Endodermal cell (in vitro differentiated cells): ENCODE data around the gene GPX8. TPM values are rescaled to one million over a fixed set of nuclear protein-coding genes. Genes with fewer than 3 reads are reported as not detected.

Source experiments
- DNase-seq: peaks from one replicate; pipeline ENCODE4 v3.0.0-alpha.2; 2017
- H3K27ac ChIP-seq: 2 replicates; pipeline ENCODE4 v1.5.1; 2013; ENCODE audit warnings: mild to moderate bottlenecking, low read depth, low read length, moderate library complexity
- H3K27me3 ChIP-seq: 2 replicates; pipeline ENCODE4 v1.6.1; 2013; ENCODE audit warnings: mild to moderate bottlenecking, low read length, moderate library complexity; ENCODE audit not compliant: insufficient read depth, control insufficient read depth, poor library complexity, severe bottlenecking
- H3K36me3 ChIP-seq: 2 replicates; pipeline ENCODE4 v1.7.0; 2013; ENCODE audit warnings: mild to moderate bottlenecking, low read length, moderate library complexity; ENCODE audit not compliant: control insufficient read depth, insufficient read depth
- H3K4me1 ChIP-seq: one replicate; pipeline ENCODE4 v1.7.0; 2013; ENCODE audit warnings: low read length; ENCODE audit not compliant: control insufficient read depth, insufficient read depth
- H3K4me3 ChIP-seq: 2 replicates; pipeline ENCODE4 v1.5.1; 2013; ENCODE audit warnings: mild to moderate bottlenecking, low read length, moderate library complexity
- H3K9ac ChIP-seq: 2 replicates; pipeline ENCODE4 v1.6.1; 2013; ENCODE audit warnings: mild to moderate bottlenecking, low read length, moderate library complexity; ENCODE audit not compliant: poor library complexity, severe bottlenecking; ENCODE audit errors: extremely low read depth
- H3K9me3 ChIP-seq: 2 replicates; pipeline ENCODE4 v1.6.1; 2013; ENCODE audit warnings: mild to moderate bottlenecking, low read length, moderate library complexity; ENCODE audit not compliant: control insufficient read depth
- H3K27ac Mint-ChIP-seq: 2 replicates; pipeline ENCODE4 v1.8.0; 2020; ENCODE audit warnings: mixed read lengths
- H3K27me3 Mint-ChIP-seq: 2 replicates; pipeline ENCODE4 v1.8.0; 2021; ENCODE audit warnings: mild to moderate bottlenecking, mixed read lengths; ENCODE audit not compliant: insufficient read depth
- H3K36me3 Mint-ChIP-seq: 2 replicates; pipeline ENCODE4 v1.8.0; 2020; ENCODE audit warnings: low read depth, mixed read lengths
- H3K4me1 Mint-ChIP-seq: 2 replicates; pipeline ENCODE4 v1.8.0; 2020; ENCODE audit warnings: mixed read lengths
- H3K4me3 Mint-ChIP-seq: 2 replicates; pipeline ENCODE4 v1.8.0; 2020; ENCODE audit warnings: mild to moderate bottlenecking, moderate library complexity, mixed read lengths
- H3K9me3 Mint-ChIP-seq: 2 replicates; pipeline ENCODE4 v1.8.0; 2020; ENCODE audit warnings: mild to moderate bottlenecking, mixed read lengths
- WGBS, 2 experiments: methylation state at CpG; one replicate each; pipeline versions ENCODE4 v1.1.5 to v1.1.7; 2013; ENCODE audit warnings: missing lambda C conversion rate in 2 of 2, mixed read lengths in 1 of 2; ENCODE audit not compliant: insufficient coverage in 1 of 2, insufficient read length in 1 of 2; 5-methylcytosine and 5-hydroxymethylcytosine counted together
- total RNA-seq, 2 donors: library from RNA; stranded (reverse); fragmentation: NEBNext Ultra II Directional in 1 of 2; extraction: Animal tissue kit (Norgen Biotek cat#: 25700) in 1 of 2; gene quantifications; 2 replicates in 1 of 2; 3 replicates in 1 of 2; pipeline ENCODE4 v1.2.1, GENCODE V29; 2021
- TF ChIP-seq, protein P1 (sequence below): fragments of 200-600 bp; sonication (generic); conservative IDR thresholded peaks from 2 replicates; pipeline ENCODE4 v1.5.0; 2021; ENCODE audit warnings: antibody characterized with exemption, mild to moderate bottlenecking

GPX8 gene
- total RNA-seq, 2 donors from 2014 or later: 47.9 to 68.9 TPM

DNA sequence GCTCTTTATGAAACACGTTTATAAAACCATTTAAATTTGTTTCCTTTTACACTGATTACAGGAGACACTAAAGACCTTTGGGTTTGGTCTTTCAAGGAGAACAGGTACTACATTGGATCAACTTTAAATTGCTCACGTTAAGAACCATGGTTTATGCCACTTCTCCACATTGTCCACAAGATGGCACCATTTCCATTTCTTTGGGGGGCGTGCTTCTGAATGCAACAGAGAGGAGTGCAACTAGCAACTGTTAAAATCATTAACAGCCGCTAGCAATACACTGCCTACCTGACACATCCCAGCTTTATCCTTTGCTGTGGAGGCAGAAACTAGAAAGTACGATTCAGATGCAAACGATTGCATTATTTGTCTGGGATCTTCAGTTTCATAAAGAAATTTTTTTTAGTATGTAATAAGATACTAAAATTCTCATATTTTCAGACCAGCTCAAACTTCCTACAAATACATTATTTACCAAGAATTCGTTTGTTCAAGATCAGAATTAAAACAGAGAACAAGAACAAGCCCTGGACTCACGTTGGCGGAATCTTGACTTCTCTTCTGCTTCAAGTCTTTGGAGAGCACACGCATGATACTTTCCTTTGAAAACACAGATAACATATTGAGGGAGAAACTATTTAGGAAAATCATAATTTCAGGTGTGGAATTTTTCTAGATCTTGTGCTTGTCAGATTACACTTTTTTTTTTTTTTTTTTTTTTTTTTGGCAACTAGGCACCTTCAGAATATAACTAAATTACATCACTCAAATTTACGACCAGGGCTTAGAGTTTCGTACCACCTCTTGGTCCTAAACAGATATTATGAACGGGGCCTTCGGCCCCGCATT lies 12.3 kb downstream of the GPX8 start:
- H3K27me3 ChIP-seq: peaks cover 63% of the 10 kb centered on the region
- peak; percentile 79 for DNase-seq
- H3K4me3 ChIP-seq: peak overlapping the region; percentile 78
- no peak overlapping the region for H3K27ac ChIP-seq
- H3K9me3 ChIP-seq: no peaks in the 10 kb centered on the region
- no peaks in the 10 kb centered on the region for H3K36me3 ChIP-seq
- peaks cover 16% of the 10 kb centered on the region for H3K4me1 Mint-ChIP-seq
- H3K9me3 Mint-ChIP-seq: no peaks in the 10 kb centered on the region
- H3K4me1 ChIP-seq: peaks cover 4% of the 10 kb centered on the region
- peak overlapping the region; percentile 55 for H3K4me3 Mint-ChIP-seq
- peaks cover 74% of the 10 kb centered on the region for H3K27me3 Mint-ChIP-seq
- H3K36me3 Mint-ChIP-seq: no peaks in the 10 kb centered on the region
- no peak overlapping the region for H3K9ac ChIP-seq
- 12 to 19% methylated on average over 5 to 14 of the region's 15 CpGs for WGBS, 2 experiments
- no peak overlapping the region for H3K27ac Mint-ChIP-seq
- TF ChIP-seq, protein P1, sequence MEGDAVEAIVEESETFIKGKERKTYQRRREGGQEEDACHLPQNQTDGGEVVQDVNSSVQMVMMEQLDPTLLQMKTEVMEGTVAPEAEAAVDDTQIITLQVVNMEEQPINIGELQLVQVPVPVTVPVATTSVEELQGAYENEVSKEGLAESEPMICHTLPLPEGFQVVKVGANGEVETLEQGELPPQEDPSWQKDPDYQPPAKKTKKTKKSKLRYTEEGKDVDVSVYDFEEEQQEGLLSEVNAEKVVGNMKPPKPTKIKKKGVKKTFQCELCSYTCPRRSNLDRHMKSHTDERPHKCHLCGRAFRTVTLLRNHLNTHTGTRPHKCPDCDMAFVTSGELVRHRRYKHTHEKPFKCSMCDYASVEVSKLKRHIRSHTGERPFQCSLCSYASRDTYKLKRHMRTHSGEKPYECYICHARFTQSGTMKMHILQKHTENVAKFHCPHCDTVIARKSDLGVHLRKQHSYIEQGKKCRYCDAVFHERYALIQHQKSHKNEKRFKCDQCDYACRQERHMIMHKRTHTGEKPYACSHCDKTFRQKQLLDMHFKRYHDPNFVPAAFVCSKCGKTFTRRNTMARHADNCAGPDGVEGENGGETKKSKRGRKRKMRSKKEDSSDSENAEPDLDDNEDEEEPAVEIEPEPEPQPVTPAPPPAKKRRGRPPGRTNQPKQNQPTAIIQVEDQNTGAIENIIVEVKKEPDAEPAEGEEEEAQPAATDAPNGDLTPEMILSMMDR: peak; percentile 92

DNA sequence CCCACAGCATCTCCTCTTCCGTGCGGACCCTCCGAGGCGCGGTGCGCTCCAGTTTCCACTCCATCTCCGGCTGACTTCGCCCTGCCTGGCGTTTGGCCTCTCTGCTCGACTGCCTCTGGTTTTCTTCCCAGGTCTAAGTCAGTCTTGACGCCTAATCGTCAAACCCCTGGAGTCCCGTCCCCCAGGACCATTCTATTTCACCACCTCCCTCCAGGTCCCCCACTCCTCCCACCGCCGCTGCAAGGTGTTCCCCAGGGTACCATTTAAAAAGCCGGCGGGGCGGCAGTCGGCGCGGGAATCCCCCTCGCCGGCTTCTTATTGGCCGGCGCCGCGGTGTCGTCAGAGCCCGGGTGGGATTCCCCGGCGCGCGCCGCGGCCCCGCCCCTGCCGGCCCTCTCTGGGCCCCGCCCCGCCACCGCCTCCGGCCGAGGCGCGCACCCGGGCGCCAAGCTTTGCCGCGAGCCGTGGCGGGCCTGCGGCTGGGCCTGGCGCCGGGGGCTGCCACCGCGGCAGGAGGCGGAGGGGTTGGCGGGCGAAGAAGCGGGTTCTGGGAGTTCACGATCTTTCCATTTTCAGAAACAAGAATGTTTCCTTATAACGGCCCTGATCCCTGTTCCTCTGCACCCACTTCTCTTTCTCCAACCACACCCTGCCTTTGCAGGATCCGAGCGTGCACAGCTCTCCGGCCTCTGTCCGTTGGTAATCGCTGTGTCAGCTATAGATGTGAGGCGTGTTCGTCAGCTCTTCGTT lies 13.1 kb downstream of the GPX8 start, which contains the start of gene CDC20B:
TSS of gene CDC20B (minus strand) at position 241 of the 750 bp plus-strand sequence. CDS start at position 64, 177 bp downstream.
- Mint-ChIP-seq H3K27ac (peak within 1 kb of the TSS; percentile 44), H3K27me3 (peaks cover 80% of the 10 kb centered on the region), H3K4me3 (peak within 1 kb of the TSS; percentile 55), H3K9me3 (no peaks in the 10 kb centered on the region), H3K36me3 (no peaks in the 10 kb centered on the region), H3K4me1 (peaks cover 16% of the 10 kb centered on the region)
- TF ChIP-seq, protein P1: no peak
- no peak within 1 kb of the TSS for H3K27ac ChIP-seq
- no peaks in the 10 kb centered on the region for H3K9me3 ChIP-seq
- no peak within 1 kb of the TSS for H3K9ac ChIP-seq
- DNase-seq: peak; percentile 93
- H3K4me1 ChIP-seq: peaks cover 4% of the 10 kb centered on the region
- H3K36me3 ChIP-seq: no peaks in the 10 kb centered on the region
- peak within 1 kb of the TSS; percentile 79 for H3K4me3 ChIP-seq
- 1% methylated on average over 19 to 69 of the region's 69 CpGs for WGBS, 2 experiments
- peaks cover 68% of the 10 kb centered on the region for H3K27me3 ChIP-seq

DNA sequence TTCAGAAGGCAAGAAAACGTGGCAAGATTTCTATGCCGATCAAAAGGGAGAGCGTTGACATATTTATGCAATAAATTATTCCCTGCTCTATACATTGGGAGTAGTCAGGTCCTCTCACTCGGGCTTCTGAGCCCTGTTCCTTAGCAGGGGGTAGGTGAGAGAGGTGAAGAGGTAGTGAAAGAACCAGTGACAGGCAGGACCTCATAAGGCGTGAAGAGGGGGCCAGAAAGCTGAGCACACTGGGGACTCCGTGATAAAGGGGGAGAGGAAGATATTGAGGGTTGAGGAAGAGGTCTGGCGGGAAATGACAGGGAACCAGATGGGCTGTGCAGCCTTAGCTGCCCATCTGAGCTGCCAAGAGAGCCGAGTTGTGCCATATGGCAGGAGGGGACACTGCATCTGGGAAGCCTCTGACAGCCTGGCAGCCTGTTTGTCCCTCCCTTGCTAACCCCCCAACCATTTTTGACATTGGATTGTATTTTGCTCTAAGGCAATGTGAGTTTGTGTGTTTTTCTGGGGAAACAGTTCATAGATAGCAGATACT lies 13.8 kb downstream of the GPX8 start:
- no peaks in the 10 kb centered on the region for H3K36me3 Mint-ChIP-seq
- DNase-seq: no peak
- peaks cover 86% of the 10 kb centered on the region for H3K27me3 Mint-ChIP-seq
- peaks cover 4% of the 10 kb centered on the region for H3K4me1 ChIP-seq
- H3K4me1 Mint-ChIP-seq: peaks cover 19% of the 10 kb centered on the region
- H3K9me3 Mint-ChIP-seq: no peaks in the 10 kb centered on the region
- TF ChIP-seq, protein P1: no peak
- H3K27ac Mint-ChIP-seq: no peak overlapping the region
- WGBS, 2 experiments: 0 to 6% methylated on average over 2 to 8 of the region's 8 CpGs
- peaks cover 74% of the 10 kb centered on the region for H3K27me3 ChIP-seq
- no peaks in the 10 kb centered on the region for H3K36me3 ChIP-seq
- no peak overlapping the region for H3K27ac ChIP-seq
- H3K9me3 ChIP-seq: no peaks in the 10 kb centered on the region
- peak overlapping the region; percentile 55 for H3K4me3 Mint-ChIP-seq
- H3K4me3 ChIP-seq: peak overlapping the region; percentile 79
- no peak overlapping the region for H3K9ac ChIP-seq
